Lower leg skin (tissue), 3 donors: ENCODE results near the gene LRSAM1.

Experiments used
- POLR2A ChIP-seq, 2 donors: fragments of 450-650 bp; IDR thresholded peaks; one replicate each; pipeline ENCODE4 v1.6.1; 2016 to 2017; ENCODE audit warnings: antibody characterized with exemption in 2 of 2, mild to moderate bottlenecking in 1 of 2, moderate library complexity in 1 of 2
- TF ChIP-seq, protein P1 (sequence below), 3 donors: fragments of 450-650 bp; IDR thresholded peaks; one replicate each; pipeline ENCODE4 v1.5.1; 2016; ENCODE audit warnings: antibody characterized with exemption in 3 of 3, mild to moderate bottlenecking in 3 of 3, moderate library complexity in 2 of 3

DNA sequence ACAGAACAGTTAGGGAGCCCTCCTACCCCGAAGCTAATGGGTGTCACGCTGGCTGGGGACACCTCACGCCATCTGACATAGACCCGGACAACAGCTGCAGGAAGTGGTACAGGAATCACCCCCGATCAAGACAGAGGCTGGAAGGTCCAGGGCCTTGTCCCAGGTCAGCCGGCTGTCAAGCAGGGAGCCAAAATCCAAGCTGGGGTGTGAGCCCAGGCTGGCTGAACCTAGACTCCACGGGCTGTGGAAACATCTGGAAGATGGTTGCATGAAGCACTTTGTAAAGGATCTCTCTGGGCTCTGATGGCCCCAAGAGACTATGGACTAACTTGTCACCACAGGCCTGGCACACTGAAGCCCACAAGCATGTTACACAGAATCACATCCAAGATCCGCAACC is 91.9 kb downstream of the LRSAM1 start:
- TF ChIP-seq, protein P1, sequence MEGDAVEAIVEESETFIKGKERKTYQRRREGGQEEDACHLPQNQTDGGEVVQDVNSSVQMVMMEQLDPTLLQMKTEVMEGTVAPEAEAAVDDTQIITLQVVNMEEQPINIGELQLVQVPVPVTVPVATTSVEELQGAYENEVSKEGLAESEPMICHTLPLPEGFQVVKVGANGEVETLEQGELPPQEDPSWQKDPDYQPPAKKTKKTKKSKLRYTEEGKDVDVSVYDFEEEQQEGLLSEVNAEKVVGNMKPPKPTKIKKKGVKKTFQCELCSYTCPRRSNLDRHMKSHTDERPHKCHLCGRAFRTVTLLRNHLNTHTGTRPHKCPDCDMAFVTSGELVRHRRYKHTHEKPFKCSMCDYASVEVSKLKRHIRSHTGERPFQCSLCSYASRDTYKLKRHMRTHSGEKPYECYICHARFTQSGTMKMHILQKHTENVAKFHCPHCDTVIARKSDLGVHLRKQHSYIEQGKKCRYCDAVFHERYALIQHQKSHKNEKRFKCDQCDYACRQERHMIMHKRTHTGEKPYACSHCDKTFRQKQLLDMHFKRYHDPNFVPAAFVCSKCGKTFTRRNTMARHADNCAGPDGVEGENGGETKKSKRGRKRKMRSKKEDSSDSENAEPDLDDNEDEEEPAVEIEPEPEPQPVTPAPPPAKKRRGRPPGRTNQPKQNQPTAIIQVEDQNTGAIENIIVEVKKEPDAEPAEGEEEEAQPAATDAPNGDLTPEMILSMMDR (IDR thresholded peaks at IDR 0.05): no peak
- no peak for TF ChIP-seq POLR2A (IDR thresholded peaks at IDR 0.05)
